ENCODE data around the gene CALCOCO2.
A peak's percentile ranks its signal among the peaks of the same experiment; 100 is the strongest.

CALCOCO2 gene

GRCh38 chr17:48830840-48831548, at the start of gene CALCOCO2:
Gene CALCOCO2 (plus strand): TSS chr17:48831035. CDS start chr17:48841708, 10,673 bp downstream.
- peak; percentile 97 for DNase-seq (ENCODE audit: low spot score)
- in situ Hi-C loops (cut with MboI; ENCODE audit: low sequenced_read_pairs, unreplicated experiment), result no loop called here
- no peak for TF ChIP-seq CTCF (IDR thresholded peaks at IDR 0.05; ENCODE audit: borderline replicate concordance, control extremely low read depth, extremely low read depth, insufficient read depth, missing control alignments)

GRCh38 chr17:48787828-48788227, 43.0 kb upstream of the CALCOCO2 start:
- DNase-seq (ENCODE audit: low spot score), result no peak
- in situ Hi-C loops (cut with MboI; ENCODE audit: low sequenced_read_pairs, unreplicated experiment), result no loop called here

GRCh38 chr17:48790607-48791127, 40.2 kb upstream of the CALCOCO2 start:
- no peak for TF ChIP-seq CTCF (IDR thresholded peaks at IDR 0.05; ENCODE audit: borderline replicate concordance, control extremely low read depth, extremely low read depth, insufficient read depth, missing control alignments)
- in situ Hi-C loops (cut with MboI; ENCODE audit: low sequenced_read_pairs, unreplicated experiment), result no loop called here
- no peak for DNase-seq (ENCODE audit: low spot score)

More at GRCh38 chr17:48787828-48788227, 43.0 kb upstream of the CALCOCO2 start:
- no peak for TF ChIP-seq CTCF (IDR thresholded peaks at IDR 0.05; ENCODE audit: borderline replicate concordance, control extremely low read depth, extremely low read depth, insufficient read depth, missing control alignments)

- peak; percentile 68 for DNase-seq (ENCODE audit: low spot score)
- in situ Hi-C loops (cut with MboI; ENCODE audit: low sequenced_read_pairs, unreplicated experiment), result no loop called here
These were observed 39.5 kb upstream of the CALCOCO2 start for GRCh38 chr17:48791128-48792032.

DNA sequence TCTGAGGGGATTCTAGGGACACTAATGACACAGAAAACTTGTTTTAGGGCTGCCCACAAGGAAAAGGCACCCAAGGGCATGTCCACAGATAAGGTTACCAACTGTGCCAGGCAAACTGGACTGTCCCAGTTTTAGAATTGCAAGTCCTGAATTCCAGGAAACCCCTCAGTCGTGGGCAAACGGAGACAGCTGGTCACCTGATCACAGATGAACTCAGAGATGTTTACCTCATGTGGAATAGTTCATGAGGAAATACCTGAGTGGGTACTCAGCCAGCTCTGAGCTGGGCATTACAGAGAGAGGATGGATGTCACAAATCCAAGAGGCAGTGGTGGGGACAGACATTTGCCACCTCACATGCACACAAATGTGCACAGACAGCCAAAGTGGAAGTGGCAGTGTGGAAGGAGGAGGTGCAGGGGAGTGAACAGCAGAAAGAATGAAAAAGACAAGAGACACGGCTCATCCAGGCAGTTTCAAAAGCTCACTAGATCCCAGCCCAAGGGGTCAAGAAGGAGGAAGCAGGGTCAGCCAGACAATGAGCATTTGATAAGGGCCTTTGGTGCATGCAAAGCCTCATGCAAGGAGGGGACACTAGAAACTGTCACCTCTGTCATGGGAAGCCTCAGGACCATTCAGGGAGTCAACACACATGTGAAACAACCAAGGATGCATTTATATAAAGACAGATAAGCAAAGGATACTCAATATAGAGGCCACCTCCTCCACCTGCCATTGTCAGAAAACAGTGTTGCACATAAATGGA, 38.6 kb upstream of the CALCOCO2 start:
- in situ Hi-C loops (cut with MboI; ENCODE audit: low sequenced_read_pairs, unreplicated experiment), result no loop called here
- TF ChIP-seq CTCF (IDR thresholded peaks at IDR 0.05; ENCODE audit: borderline replicate concordance, control extremely low read depth, extremely low read depth, insufficient read depth, missing control alignments), result no peak
- no peak for DNase-seq (ENCODE audit: low spot score)

More at GRCh38 chr17:48791128-48792032, 39.5 kb upstream of the CALCOCO2 start:
- peak; percentile 46 for TF ChIP-seq CTCF (IDR thresholded peaks at IDR 0.05; ENCODE audit: borderline replicate concordance, control extremely low read depth, extremely low read depth, insufficient read depth, missing control alignments)
